ENCODE results near the gene TIGD6. TPM values are rescaled to one million over a fixed set of nuclear protein-coding genes. Genes with fewer than 3 reads are reported as not detected.

TIGD6 gene
- total and polyA plus RNA-seq, 12 donors: 2.1 to 4.2 (median 2.8) TPM

- Histone ChIP-seq H3K36me3 (no peaks in the 10 kb centered on the region), H3K27ac (no peak overlapping the region), H3K4me1 (peaks cover 0 to 8% (median 6%) of the 10 kb centered on the region in 9 donors), H3K9me3 (no peaks in the 10 kb centered on the region), H3K27me3 (no peaks in the 10 kb centered on the region), H3K4me3 (no peak overlapping the region)
- intact Hi-C loops (cut with DNase I): loop anchor here in 1 of 10 donors (5.0 kb wide), 1 partner anchor 102 kb away; no protein-coding TSS in a partner anchor
- no peak for TF ChIP-seq CTCF (IDR thresholded peaks at IDR 0.05)
- 86 to 91% methylated on average over 6 of the region's 6 CpGs for WGBS, 2 donors
- ATAC-seq: no peak
- DNase-seq: no peak
Observed at GRCh38 chr5:149954798-149955197, 45.7 kb downstream of the TIGD6 start.

- Histone ChIP-seq H3K36me3 (no peaks in the 10 kb centered on the region), H3K27ac (no peak overlapping the region), H3K9me3 (no peaks in the 10 kb centered on the region), H3K27me3 (no peaks in the 10 kb centered on the region), H3K4me3 (no peak overlapping the region), H3K4me1 (no peaks in the 10 kb centered on the region)
- intact Hi-C loops (cut with DNase I): no loop called here
- TF ChIP-seq CTCF (IDR thresholded peaks at IDR 0.05): no peak
- no peak for DNase-seq
- WGBS, 2 donors: 89 to 90% methylated on average over 9 of the region's 9 CpGs
- no peak for ATAC-seq
Observed at GRCh38 chr5:149953436-149954121, 46.9 kb downstream of the TIGD6 start.

GRCh38 chr5:149951138-149951749, 49.2 kb downstream of the TIGD6 start:
- Histone ChIP-seq H3K4me1 (no peaks in the 10 kb centered on the region), H3K36me3 (no peaks in the 10 kb centered on the region), H3K4me3 (no peak overlapping the region), H3K9me3 (no peaks in the 10 kb centered on the region), H3K27ac (no peak overlapping the region), H3K27me3 (peaks cover 0 to 3% (median 0%) of the 10 kb centered on the region in 7 donors)
- no peak for TF ChIP-seq CTCF (IDR thresholded peaks at IDR 0.05)
- intact Hi-C loops (cut with DNase I): no loop called here
- no peak for ATAC-seq
- 72 to 78% methylated on average over 6 of the region's 6 CpGs for WGBS, 2 donors
- DNase-seq: no peak

GRCh38 chr5:149948993-149949392, 51.5 kb downstream of the TIGD6 start:
- ATAC-seq: no peak
- Histone ChIP-seq H3K27ac (no peak overlapping the region), H3K36me3 (no peaks in the 10 kb centered on the region), H3K4me3 (no peak overlapping the region), H3K27me3 (peaks cover 0 to 3% (median 0%) of the 10 kb centered on the region in 7 donors), H3K9me3 (no peaks in the 10 kb centered on the region), H3K4me1 (no peaks in the 10 kb centered on the region)
- TF ChIP-seq CTCF (IDR thresholded peaks at IDR 0.05): no peak
- DNase-seq: no peak
- WGBS, 2 donors: 84 to 92% methylated on average over 5 of the region's 5 CpGs
- intact Hi-C loops (cut with DNase I): no loop called here

Data from heart right ventricle (tissue), 16 donors.